ENCODE results near the gene C14orf180.

C14orf180 gene

DNA sequence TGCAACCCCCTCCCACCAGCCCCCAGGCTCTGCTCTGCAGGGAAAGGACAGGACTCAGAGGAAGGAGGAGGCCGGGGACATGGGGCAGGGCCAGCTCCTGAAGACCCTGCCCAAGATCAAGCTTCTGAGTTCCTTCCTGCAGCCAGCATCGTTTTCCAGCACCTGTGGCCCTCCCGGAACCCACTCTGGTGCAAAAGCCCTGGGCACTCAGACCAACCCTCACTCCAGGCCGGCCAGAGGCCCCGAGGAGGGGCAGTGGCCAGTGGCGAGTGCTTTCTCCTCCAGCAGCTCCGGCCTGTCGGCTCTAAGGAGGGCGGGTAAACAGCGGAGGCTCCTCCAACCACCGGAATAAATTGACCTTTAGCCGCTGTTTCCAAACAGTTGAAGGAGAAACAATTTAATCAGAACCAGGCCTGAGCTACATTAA, 14.2 kb downstream of the C14orf180 start:
- no peak for DNase-seq (ENCODE audit: low spot score)

DNA sequence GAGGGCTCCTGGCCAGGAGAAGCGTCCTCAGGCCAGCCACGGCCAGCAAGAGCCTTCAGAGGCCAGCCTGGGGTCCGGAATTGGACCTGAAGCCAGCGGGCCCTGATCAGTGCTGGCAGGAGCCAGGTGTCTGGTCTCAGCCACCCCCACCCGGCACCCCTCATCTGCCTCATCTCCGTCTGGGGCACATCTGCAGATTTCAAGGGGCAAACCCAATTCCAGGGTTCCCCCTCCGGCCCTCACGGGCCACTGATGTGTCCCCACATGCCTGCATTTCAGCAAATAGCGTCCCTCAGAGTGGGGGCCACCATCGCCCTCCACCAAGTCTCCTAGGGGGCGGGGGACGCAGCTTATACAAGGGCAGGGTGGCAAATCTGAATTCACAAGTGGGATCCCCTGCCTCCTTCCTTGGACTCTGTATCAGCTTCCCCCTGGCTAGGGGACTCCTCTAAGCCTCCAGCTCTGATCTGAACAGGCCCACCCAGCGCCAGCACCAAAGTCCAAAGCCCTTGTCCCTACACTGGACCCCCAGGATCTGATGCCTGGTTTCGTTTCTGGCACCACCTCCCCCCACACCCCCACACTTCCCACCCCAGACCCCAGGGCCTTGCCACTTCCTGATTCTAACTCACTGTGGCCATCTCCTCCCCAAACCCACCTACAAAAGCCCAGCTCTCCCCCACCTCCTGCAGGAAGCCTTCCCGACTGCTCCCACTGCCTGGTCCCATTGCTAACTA, 14.9 kb downstream of the C14orf180 start:
- no peak for DNase-seq (ENCODE audit: low spot score)

DNA sequence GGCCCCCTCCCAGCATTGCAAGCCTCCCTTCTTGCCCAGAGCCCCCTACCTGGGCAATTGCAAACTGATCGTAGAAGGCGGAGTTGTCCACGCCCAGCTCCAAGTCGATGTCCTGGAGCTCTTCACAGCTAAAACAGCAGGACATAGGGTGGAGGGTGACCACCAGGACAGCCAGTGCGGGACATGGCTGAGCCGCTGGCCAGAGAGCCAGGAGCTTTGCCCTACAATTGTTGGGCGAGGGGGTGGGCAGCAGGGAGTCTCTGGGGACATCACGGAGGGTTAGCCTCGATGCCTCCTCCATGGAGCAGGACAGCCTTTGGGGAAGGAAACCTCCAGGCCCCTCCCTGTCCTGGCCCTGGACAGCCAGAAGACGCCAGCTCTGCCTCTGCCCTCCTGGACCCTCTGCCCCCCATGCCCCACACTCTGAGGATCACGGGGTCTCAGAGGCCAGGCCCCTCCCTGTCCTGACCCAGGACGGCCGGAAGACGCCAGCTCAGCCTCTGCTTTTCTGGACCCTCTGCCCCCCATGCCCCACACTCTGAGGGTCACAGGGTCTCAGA, 15.6 kb downstream of the C14orf180 start:
- no peak for DNase-seq (ENCODE audit: low spot score)

DNA sequence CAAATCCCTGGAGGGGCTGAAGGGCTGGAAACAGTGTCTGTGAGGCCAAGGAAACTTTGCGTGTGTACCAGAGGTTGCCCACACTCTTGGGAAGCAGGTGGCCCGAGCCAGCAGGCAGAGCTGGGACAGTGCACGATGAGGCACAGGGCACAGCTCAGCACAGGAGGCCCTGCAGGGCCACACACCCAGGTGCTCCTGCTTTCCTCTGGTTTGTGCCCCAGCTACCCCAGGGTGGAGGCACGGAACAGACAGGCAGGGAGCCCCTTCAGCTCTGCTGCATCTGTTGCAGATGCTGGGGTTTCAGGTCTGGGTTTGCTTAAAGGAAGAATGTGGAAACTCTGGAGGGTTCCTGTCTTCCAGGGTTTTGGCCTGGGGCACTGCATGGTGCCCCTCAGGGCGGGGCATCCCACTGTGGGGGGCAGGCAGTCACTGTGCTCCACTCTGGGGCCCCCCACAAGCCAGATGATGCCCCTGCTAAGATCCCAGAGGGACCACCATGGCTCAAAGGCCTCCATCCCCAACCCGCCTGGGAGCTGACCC, 16.4 kb downstream of the C14orf180 start:
- no peak for DNase-seq (ENCODE audit: low spot score)

DNA sequence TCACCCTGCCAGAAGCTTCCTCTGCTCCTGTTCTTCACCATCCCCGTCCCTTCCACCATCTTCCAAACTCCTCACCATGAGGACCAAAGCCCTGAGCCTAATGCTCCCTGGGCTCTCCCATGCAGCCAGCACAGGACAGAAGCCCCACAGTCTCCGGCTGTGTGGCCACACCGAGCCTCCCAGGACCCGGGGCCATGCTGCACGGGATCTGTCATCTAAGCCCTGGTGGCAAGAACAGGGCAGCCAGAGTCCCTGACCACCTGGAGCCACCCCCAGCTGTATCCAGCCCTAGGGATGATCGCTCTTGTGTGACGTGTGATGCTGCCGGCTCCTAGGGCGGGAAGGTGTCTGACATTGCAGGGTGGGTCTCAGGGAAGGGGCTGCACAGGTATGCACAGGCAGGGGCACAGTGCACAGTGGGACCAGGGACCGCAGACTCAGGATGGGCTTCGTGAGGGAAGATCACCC, 16.9 kb downstream of the C14orf180 start:
- no peak for DNase-seq (ENCODE audit: low spot score)

DNA sequence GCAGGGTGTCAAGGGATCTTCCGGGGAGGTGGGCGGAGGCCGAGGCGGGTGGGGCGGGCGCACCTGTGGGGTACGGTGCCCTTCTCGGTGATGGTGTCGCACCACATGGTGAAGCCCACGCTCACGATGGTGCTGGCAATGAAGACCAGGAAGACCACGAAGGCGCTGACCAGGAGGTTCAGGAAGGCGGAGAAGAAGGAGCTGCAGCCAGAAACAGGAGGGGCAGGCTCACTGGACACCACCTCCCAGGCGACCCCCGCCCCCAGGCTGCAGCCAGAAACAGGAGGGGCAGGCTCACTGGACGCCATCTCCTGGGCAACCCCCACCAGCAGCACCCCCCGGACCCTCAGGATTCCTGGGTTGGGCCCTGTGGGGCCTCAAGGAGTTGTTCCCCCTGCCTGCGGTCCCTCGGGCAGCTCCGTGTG, 17.4 kb downstream of the C14orf180 start:
- DNase-seq (ENCODE audit: low spot score), result no peak

DNA sequence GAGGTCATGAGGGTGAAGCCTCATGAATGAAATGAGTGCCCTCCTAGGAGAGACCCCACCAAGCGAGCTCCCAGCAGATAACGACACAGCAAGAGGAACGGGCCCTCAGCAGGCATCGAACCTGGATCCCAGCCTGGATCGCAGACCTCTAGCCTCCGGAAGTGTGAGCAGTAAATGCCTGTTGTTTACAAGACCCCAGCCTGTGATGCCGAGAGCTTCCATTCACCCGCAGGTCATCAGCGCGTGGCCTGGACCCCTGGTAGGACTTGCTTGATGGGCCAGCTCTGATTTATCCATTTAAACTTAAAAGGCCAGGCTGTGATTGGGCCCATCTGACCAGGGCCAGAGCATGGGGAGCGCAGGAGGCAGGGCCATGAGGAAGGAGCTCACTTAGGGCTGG, 18.0 kb downstream of the C14orf180 start:
- no peak for DNase-seq (ENCODE audit: low spot score)

DNA sequence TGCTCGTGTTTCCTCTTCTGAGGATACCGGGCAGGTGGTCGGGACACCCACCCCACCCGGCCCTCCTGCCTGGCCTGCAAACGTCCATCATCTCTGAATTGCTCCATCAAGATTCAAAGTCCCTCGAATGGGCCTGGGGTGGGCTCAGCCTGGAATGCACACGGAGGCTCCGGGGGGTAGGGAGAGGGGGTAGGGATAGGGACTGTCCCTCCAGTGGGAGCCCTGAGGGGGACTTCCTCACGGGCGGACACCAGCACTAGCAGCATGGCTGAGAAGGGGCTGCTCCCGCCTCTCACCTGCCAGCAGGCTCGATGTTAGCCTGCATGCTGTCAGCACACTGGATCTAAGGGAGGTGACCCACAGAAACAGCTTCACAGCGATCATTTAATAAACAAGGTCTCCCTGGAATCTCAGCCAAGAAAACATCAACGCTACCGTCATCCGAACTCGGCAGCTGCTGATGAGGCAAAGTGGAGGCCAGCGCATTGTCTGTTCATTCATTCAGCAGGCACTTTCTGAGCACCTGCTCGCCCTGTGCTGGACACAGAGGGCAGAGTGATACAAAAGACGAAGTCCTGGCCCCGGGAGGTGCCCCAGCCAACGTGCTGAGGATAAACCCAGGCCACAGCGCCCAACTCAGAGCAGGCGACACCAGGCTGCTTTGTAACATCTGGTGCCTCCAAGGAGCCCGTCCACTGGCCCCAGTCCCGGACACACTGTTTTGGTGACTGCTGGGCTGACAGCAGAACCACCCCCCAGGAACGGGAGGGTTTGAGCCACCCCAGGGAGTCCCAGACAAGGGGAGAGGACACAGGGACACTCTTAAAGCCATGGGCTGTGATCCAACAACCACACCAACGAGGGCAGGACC, 18.7 kb downstream of the C14orf180 start:
- DNase-seq (ENCODE audit: low spot score), result no peak

DNA sequence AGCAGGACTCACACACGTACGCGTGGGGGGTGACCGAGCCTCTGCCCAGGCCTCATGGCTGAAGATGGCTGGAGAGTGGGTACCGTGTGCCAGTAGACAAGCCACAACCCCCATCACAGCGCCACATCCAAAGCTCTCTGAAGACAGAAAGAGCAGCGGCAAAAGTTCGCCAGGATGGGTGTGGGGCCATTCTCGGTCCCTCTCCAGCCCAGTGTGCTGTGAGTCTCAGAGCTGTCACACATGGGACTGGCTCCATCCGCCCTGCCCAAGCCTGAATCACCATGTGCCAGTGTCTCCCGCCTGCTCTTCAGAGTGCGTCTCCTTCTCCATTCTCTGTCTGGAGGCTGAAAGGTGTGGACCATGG, 19.3 kb downstream of the C14orf180 start:
- no peak for DNase-seq (ENCODE audit: low spot score)

DNA sequence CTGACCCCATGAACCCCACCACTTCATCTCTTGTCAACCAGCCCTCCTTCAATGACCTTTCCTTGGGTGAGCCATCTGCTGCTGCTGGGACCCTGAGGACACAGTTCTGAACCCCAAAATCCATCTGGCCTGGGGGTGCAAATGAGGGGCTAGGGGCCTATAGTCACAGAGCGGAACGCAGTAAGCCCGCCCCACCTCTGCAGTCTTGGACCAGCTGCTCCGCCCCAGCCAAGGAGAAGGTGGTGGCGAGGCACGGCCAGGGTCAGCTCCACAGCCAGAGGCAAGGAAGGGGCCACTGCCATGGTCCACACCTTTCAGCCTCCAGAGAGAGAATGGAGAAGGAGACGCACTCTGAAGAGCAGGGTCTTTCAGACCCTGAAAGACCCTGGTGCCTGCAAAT, 19.9 kb downstream of the C14orf180 start:
- no peak for DNase-seq (ENCODE audit: low spot score)

DNA sequence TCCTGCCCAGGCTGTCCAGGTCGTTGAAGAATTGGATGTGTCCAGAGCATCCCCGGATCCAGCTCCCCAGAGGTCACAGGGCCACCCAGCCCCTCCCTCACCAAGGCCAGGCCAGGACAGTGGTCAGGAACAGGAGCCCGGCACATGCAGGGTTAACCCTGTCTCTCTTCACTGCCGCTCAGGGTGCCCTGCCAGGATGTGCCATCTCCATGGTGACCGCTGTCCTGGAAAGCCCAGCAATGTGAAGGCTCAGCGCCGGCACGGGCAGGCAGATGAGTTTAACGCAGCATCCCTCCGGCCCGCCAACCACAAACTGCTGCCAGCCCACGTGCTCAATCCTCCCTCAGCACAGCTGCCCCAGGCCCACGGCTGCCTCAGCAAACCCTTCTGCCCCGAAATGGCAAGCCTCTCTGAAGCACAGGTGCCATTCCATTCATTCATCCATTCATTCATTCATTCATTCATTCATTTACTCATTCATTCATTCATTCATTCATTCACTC, 20.6 kb downstream of the C14orf180 start:
- no peak for DNase-seq (ENCODE audit: low spot score)

DNA sequence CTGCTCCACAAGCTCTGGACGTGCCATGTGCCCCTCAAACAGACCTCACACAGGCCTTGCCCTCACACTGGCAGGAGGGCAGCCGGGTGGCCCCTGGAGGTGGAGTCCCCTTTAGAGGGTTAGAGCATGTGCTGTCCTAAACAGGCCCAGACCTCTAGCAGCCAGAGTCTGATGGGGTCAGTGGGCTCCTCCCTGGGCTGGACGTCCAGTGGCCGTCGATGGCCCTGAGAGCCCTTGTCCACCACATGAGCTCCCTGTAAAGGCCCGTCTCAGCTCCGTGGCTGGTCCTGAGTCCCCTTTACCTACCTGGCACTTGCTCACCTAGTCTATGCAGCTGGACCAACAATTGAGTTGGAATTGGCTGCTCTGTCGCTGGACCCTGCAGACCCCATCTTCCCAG, 21.2 kb downstream of the C14orf180 start:
- no peak for DNase-seq (ENCODE audit: low spot score)

DNA sequence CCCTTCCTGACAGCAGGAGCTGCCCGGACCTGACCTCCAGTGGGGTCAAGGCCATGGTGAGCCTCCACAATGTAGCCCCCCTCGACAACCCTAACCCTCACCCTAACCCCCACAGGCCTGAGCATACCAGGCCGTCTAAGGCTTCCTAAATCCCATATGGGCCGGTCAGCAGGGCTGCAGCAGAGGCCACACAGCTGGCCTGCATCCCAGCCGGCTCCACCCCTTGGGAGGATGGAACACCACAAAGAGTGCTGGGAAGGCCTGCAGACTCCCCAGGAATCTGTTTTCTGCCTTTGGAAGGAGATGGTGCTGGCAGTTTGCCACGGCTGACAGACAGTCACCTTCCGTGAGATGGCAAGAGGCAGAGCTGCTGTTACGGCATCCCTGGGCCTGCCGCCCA, 22.2 kb downstream of the C14orf180 start:
- DNase-seq (ENCODE audit: low spot score), result no peak

DNA sequence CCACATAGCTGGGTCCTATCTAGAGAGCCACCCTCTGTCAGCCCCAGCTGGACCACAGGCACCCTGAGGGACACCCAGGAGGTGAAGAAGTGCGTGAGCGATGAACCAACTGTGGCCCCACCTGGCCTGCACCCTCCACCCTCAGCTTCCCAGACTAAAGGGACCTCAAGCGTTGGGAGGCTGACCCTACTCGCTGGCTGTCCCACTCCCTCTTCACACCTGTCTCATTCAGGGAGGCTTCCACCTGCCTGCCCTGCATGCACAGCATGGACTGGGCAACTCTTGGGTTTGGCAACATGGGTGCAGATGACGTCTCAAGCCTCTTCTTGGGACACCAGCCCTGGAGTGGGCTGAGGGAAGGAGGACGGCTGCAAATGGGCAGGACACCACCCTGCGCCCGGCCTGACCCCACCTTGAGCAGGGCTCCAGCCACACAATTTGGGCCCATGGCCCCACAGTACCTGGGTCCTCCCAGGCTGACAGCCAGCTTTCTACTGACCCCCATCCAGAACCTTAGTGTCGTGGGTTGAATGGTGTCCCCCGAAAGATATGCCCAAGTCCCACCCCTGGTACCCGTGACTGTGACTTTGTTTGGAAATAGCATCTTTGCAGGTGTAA, 22.9 kb downstream of the C14orf180 start:
- DNase-seq (ENCODE audit: low spot score), result no peak

DNA sequence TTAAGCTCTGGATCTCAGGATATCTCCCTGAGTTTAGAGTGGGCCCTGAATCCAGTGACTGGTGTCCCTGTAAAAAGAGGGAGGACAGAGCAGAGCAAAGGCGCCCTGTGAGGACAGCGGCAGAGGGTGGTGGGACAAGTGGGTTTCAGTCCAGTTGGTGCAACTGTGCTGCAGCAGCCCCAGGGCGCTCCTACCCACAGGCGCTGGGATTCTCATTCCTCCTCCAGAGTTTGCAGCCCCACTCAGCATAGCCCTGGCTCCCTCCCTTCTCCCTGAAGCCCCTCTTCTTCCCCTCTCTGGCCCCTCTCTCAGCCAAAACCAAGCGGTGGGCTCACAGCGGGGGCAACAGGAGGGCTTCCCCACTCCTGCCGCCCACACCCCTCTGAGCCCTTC, 23.4 kb downstream of the C14orf180 start:
- DNase-seq (ENCODE audit: low spot score), result no peak

DNA sequence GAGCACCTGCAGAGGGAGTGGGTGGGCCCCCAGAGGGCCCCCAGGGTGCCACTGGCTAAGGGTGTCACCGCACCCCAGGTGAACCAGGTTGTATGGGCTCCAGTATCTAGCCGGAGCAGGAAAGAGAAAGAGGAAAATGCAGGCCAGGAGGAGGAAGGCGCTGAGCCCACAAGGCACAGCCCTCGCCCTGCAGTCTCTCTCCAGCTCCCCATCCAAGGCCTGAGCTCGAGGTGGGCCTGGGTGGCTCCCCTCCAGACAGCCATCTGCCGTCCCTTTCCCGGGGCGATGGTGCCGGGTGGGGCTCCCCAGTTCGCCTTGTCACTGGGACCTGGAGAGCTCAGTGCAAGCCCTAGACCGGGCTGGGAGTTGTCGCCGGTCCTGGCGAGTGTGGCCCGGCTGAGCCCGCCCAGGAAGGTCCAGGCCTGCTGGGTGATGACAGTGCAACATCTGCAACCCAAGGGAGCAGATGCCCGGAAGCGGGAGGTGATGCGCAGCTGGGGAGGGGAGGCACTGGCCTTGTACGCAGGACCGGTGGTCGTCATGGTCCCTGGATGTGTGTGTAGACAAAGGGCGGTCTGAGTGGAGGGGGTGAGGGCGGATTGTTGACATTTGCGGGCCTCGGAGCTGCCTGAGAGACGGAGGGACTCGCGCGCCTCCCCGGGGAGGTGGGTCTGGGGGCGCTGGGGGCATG, 24.3 kb downstream of the C14orf180 start:
- DNase-seq (ENCODE audit: low spot score), result no peak

DNA sequence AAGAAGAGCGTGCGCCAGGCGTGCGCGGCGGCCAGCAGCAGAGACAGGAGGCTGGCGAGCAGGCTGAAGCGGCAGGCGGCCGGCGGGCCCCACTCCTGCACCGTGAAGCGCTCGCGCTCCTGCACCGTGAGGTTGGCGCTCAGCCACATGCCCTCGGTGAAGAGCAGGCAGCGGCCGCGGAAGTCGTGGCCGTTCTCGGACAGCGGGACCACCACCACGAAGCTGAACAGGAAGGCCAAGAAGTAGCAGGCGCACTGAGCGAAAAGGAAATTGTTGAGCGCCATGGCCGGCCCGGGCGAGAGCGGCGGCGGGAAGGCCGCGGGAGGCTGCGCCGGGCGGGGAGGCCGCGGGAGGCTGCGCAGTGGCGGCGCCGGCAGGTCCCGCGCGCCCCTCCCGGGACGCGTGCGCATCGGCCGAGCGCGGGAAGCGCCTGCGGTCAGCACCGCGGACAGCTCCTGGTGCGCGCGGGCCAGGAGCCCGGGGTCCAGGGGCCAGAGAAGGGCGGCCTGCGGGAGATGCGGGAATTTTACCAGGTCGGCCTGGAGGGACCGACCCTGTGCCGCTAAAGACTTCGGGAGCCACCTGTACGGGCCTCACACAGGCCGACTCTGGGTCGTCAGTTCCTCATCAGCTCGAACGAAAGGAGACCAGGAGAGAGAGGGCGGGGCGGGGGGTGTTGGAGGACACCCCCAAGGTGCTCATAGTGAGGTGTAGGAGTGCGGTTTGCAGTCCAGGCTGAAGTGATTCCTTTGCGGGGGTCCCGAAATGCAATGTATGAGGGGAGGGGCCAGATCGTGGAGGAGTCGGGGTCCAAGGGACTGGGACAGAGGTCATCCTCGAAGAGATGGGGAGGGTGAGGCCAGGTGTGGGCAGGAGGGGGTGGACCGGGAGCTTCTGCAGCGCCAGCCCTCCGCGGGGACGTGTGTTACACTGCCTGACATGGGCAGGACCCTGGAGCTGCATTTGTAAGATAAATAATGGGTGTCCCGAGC, 25.2 kb downstream of the C14orf180 start, which contains the start of gene TMEM179:
Gene TMEM179, minus strand, starts transcription at position 315 of the 992 bp plus-strand sequence. Its CDS starts 31 bp downstream, at position 284.
- no peak for DNase-seq (ENCODE audit: low spot score)

DNA sequence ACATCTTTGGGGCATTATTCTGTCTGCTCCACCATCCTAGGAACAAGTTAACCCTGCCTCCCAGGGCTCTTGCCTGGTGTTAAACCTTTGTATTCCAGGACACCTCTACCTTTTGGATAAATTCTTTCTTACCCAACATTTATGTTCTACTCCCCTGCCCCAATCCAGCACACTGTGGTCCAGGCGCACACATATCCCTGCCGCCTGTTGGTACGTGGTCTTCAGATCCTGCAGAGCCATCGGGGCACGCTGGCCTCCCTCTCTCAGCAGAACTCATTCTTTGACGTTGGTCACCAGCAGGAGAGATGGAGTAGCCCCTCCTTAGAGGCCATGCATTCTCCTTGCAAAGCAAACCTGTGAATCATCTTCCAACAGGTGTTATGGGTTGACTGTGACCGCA, 30.1 kb downstream of the C14orf180 start:
- DNase-seq (ENCODE audit: low spot score), result no peak

DNA sequence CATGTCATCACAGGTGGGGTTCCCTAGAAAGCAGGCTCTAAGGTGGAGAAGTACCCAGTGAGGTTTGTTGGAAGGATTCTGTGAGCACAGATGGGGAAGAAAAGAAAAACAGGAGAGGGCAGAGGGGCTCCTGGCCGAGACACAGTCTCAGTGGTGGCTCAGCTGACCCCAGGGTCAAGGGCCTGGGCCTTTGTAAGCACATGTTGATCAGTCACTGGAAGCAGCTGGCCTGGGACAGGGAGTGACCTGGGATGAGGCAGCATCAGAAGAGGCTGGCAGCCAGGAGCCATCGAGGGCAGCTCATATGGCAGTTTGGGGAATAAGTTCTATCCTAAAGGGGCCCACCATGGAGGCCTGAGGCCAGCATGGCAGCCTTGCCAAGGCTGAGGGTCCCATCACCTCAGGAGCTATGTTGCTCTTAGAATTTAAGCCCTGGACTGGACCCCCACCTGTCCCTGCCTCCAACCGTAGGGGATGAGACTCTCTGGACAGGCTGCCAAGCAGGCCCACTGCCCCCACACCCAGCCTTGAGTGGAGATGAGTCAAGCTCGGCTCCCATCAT, 31.3 kb downstream of the C14orf180 start:
- DNase-seq (ENCODE audit: low spot score), result no peak

DNA sequence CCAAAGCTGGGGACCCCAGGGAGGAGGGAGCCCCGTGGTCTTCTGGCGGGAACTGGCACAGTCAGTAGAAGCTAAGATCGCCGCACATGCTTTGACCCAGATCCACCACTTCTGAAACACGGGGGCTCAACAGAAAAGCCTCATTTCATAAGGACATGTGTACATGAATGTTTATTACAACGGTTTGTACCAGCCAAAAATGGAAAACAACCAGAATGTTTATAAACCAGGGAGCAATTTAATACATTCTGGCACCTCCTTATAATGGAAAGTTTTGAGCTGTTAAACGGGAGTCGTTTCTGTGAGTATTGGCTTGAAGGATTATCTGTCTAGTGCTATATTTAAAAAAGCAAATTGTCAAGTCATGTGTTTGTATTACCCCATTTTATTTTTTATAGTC, 32.3 kb downstream of the C14orf180 start:
- no peak for DNase-seq (ENCODE audit: low spot score)
